OCI-LY7 (cell line): ENCODE results near the gene PGGT1B. TPM values are rescaled to one million over a fixed set of nuclear protein-coding genes. Genes with fewer than 3 reads are reported as not detected.
A peak's percentile ranks its signal among the peaks of the same experiment; 100 is the strongest.

Source experiments
- BruUV-seq: library from RNA; stranded (reverse); fragments of 400-500 nt; replicated peaks from 2 replicates; lab custom pipeline; 2021; lab: Mats Ljungman, UMichigan
- CTCF ChIA-PET: fragments of 300-600 bp; sonication (Branson Sonifier 250); formaldehyde crosslinking; loops from one replicate; lab custom pipeline; 2022; ENCODE audit warnings: antibody characterized with exemption; ENCODE audit not compliant: unreplicated experiment; lab: Charles Lee
- POLR2A ChIA-PET: fragments of 300-600 bp; sonication (Branson Sonifier 250); formaldehyde crosslinking; loops from one replicate; lab custom pipeline; 2022; ENCODE audit warnings: antibody characterized with exemption; lab: Charles Lee
- DNase-seq: peaks from one replicate; pipeline ENCODE4 v3.0.0-alpha.2; 2015; ENCODE audit warnings: low spot score
- H2AFZ ChIP-seq: fragments of 200-600 bp; sonication (generic), shearing (Covaris generic); 2 replicates; pipeline ENCODE4 v1.6.1; 2014; ENCODE audit warnings: mild to moderate bottlenecking, antibody characterized with exemption, low read length, moderate library complexity
- H3K27ac ChIP-seq: fragments of 200-600 bp; sonication (generic); 2 replicates; pipeline ENCODE4 v1.5.1; 2014; ENCODE audit warnings: mixed run types, low read depth, mild to moderate bottlenecking, moderate library complexity, low read length, inconsistent platforms; ENCODE audit not compliant: poor library complexity, severe bottlenecking
- H3K36me3 ChIP-seq: fragments of 200-600 bp; sonication (generic); 2 replicates; pipeline ENCODE4 v1.6.1; 2014; ENCODE audit warnings: mild to moderate bottlenecking, antibody characterized with exemption, low read length, moderate library complexity, mixed read lengths; ENCODE audit not compliant: insufficient read depth
- H3K4me1 ChIP-seq: fragments of 200-600 bp; sonication (generic); 2 replicates; pipeline ENCODE4 v1.5.1; 2014; ENCODE audit warnings: mild to moderate bottlenecking, low read length; ENCODE audit not compliant: insufficient read depth, poor library complexity, severe bottlenecking
- H3K4me2 ChIP-seq: fragments of 200-600 bp; sonication (generic); 2 replicates; pipeline ENCODE4 v1.6.1; 2014; ENCODE audit warnings: mild to moderate bottlenecking, low read length
- H3K4me3 ChIP-seq: fragments of 200-600 bp; sonication (generic); 2 replicates; pipeline ENCODE4 v1.5.1; 2014; ENCODE audit warnings: mild to moderate bottlenecking, low read depth, low read length; ENCODE audit not compliant: poor library complexity, severe bottlenecking
- H3K79me2 ChIP-seq: fragments of 200-600 bp; sonication (generic); 2 replicates; pipeline ENCODE4 v1.6.1; 2016; ENCODE audit warnings: low read depth, mild to moderate bottlenecking, low read length, moderate library complexity, mixed read lengths; ENCODE audit not compliant: insufficient read depth
- H3K9me2 ChIP-seq: fragments of 200-600 bp; sonication (generic); 2 replicates; pipeline ENCODE4 v1.6.1; 2016; ENCODE audit warnings: mild to moderate bottlenecking, low read length, mixed read lengths; ENCODE audit not compliant: insufficient read depth
- H3K9me3 ChIP-seq: fragments of 200-600 bp; sonication (generic); 2 replicates; pipeline ENCODE4 v1.6.1; 2014; ENCODE audit warnings: mild to moderate bottlenecking, mixed run types, low read length, mixed read lengths
- H4K20me1 ChIP-seq: fragments of 200-600 bp; sonication (generic); 2 replicates; pipeline ENCODE4 v1.6.1; 2014; ENCODE audit warnings: mild to moderate bottlenecking, antibody characterized with exemption, low read length, moderate library complexity, mixed read lengths; ENCODE audit not compliant: insufficient read depth
- CTCF ChIP-seq: fragments of 200-600 bp; sonication (generic); conservative IDR thresholded peaks from 2 replicates; pipeline ENCODE4 v1.5.1; 2014; ENCODE audit warnings: mild to moderate bottlenecking, antibody characterized with exemption, low read length, moderate library complexity, mixed read lengths
- EZH2phosphoT487 ChIP-seq: fragments of 200-600 bp; sonication (generic); IDR thresholded peaks from 2 replicates; pipeline ENCODE4 v1.6.1; 2018; ENCODE audit warnings: low read depth, borderline replicate concordance, mild to moderate bottlenecking, mixed run types, antibody characterized with exemption, low read length, moderate library complexity, mixed read lengths
- intact Hi-C: fragments of 100-400 bp; cut with micrococcal nuclease; formaldehyde crosslinking; loops from one replicate; pipeline ENCODE4 v1.10.0; 2022; ENCODE audit not compliant: unreplicated experiment
- total RNA-seq, 2 experiments: library from RNA; depleted of rRNA in 1 of 2; stranded (reverse); fragments of >200 nt in 1 of 2; shearing (Covaris generic) in 1 of 2; gene quantifications; 2 replicates each; pipeline ENCODE4 v1.2.3, GENCODE V29; 2014 to 2022

PGGT1B gene
- total RNA-seq, 2 experiments from 2014 or later = 19.7 to 54.7 TPM

DNA sequence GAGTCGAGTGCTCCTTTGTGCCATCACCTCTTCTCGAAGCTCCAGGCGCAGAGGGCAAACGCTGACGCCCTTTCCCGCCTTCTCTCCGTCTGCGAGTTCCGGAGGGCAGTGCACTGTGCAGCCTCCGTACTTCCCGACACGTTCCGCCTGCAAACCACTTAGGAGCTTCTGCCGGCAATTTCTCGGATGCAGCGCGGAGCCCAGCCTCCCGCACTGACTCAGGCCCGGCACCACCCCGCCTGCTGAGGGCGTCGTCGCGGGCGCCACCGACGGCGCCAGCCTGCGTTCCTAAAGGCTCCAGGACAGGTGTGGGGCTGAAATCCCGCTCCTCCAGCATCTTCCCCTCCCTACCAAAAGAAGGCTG lies 83.7 kb downstream of the PGGT1B start:
- CTCF ChIA-PET = no interaction called here
- intact Hi-C loops = no loop called here

DNA sequence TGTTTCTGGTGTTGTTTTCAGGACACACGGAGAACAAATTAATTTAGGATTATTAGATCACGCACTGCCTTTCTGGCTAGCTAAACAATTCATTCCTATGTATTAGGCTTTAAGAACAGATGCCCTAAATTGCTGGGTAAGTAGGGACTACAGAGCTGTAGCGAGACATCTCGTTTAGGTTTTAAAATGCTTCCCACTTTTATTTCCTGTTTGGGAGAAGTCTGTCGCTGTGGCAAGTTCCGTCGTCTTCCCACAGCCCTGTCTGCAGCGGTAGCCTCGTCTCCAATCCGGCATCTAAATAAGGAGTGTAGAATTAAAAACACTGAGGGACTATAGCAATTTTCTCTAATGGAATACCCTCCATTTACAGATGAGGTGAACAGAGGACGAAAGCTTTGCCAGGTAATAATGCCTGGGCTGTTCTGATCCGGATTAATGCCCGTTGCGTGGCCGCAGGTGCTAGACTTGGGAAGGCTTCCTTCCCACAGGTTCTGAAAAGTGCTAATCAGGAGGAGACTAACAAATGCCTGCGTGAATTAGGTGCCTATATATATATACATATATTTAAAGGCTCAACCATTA lies 91.7 kb downstream of the PGGT1B start:
- CTCF ChIA-PET = no interaction called here
- Histone ChIP-seq H2AFZ (no peak overlapping the region; the same call in 1 of the 2 replicates), H3K79me2 (no peaks in the 10 kb centered on the region), H3K4me3 (peak overlapping the region; percentile 63), H3K9me3 (peaks cover 8% of the 10 kb centered on the region; the same call in 1 of the 2 replicates), H3K9me2 (no peaks in the 10 kb centered on the region), H3K27ac (no peak overlapping the region), H3K4me2 (peak overlapping the region; percentile 75), H3K4me1 (peaks cover 13% of the 10 kb centered on the region), H4K20me1 (no peaks in the 10 kb centered on the region), H3K36me3 (no peaks in the 10 kb centered on the region)
- POLR2A ChIA-PET = interaction anchor here (0.6 to 0.8 kb wide), 3 partner anchors 9 to 61 kb away, joined by 3 read pairs; no protein-coding TSS in a partner anchor
- DNase-seq = no peak
- BruUV-seq = no TSS peak
- no peak for TF ChIP-seq EZH2phosphoT487
- no peak for TF ChIP-seq CTCF
- intact Hi-C loops = no loop called here

More for the DNA sequence above, 83.7 kb downstream of the PGGT1B start:
- no peak overlapping the region for H3K4me3 ChIP-seq
- no peak for DNase-seq
- no peak overlapping the region for H2AFZ ChIP-seq
- H3K36me3 ChIP-seq = no peaks in the 10 kb centered on the region
- BruUV-seq = no TSS peak
- H3K9me2 ChIP-seq = no peaks in the 10 kb centered on the region
- no peaks in the 10 kb centered on the region for H3K9me3 ChIP-seq
- POLR2A ChIA-PET = no interaction called here
- H3K27ac ChIP-seq = no peak overlapping the region
- H3K79me2 ChIP-seq = no peaks in the 10 kb centered on the region
- peaks cover 5% of the 10 kb centered on the region for H3K4me1 ChIP-seq
- no peak overlapping the region for H3K4me2 ChIP-seq
- TF ChIP-seq CTCF (no peak), EZH2phosphoT487 (no peak)
- no peaks in the 10 kb centered on the region for H4K20me1 ChIP-seq

GRCh38 chr5:115170134-115170928 lies 92.3 kb downstream of the PGGT1B start:
- DNase-seq = no peak
- Histone ChIP-seq H4K20me1 (no peaks in the 10 kb centered on the region), H3K4me2 (peak overlapping the region; percentile 75), H3K9me2 (no peaks in the 10 kb centered on the region), H3K79me2 (no peaks in the 10 kb centered on the region), H3K4me3 (peak overlapping the region; percentile 63), H3K4me1 (peaks cover 13% of the 10 kb centered on the region), H3K9me3 (peaks cover 8% of the 10 kb centered on the region; the same call in 1 of the 2 replicates), H3K27ac (no peak overlapping the region), H2AFZ (peak overlapping the region; percentile 37; the same call in 1 of the 2 replicates), H3K36me3 (no peaks in the 10 kb centered on the region)
- CTCF ChIA-PET = no interaction called here
- no TSS peak for BruUV-seq
- intact Hi-C loops = no loop called here
- TF ChIP-seq EZH2phosphoT487 (peak; percentile 66; the same call in 1 of the 2 replicates), CTCF (no peak)
- POLR2A ChIA-PET = interaction anchor here (0.6 to 0.8 kb wide), 2 partner anchors 8 to 62 kb away, joined by 3 read pairs; no protein-coding TSS in a partner anchor
